Vagina (tissue), 2 donors: ENCODE results near the gene SEC31A. TPM values are rescaled to one million over a fixed set of nuclear protein-coding genes. Genes with fewer than 3 reads are reported as not detected.
A peak's percentile ranks its signal among the peaks of the same experiment; 100 is the strongest.

ENCODE experiments used
- DNase-seq, 2 donors: peaks; one replicate each; pipeline ENCODE4 v3.0.0-alpha.2; 2017; ENCODE audit errors: extremely low spot score in 2 of 2
- H3K27ac ChIP-seq: fragments of 200-600 bp; sonication (generic); one replicate; pipeline ENCODE4 v1.5.1; 2019
- H3K27me3 ChIP-seq: fragments of 200-600 bp; sonication (generic); one replicate; pipeline ENCODE4 v1.5.1; 2019
- H3K36me3 ChIP-seq, 2 donors: fragments of 200-600 bp; sonication (generic); one replicate each; pipeline ENCODE4 v1.5.1; 2017 to 2019
- H3K4me1 ChIP-seq: fragments of 200-600 bp; sonication (generic); one replicate; pipeline ENCODE4 v1.5.1; 2019
- H3K4me3 ChIP-seq, 2 donors: fragments of 200-600 bp; sonication (generic); 1 replicate in 1 of 2; 2 replicates in 1 of 2; pipeline ENCODE4 v1.5.1; 2016 to 2019
- H3K9me3 ChIP-seq: fragments of 200-600 bp; sonication (generic); one replicate; pipeline ENCODE4 v1.5.1; 2019
- POLR2A ChIP-seq, 2 donors: fragments of 450-650 bp; IDR thresholded peaks; one replicate each; pipeline ENCODE4 v1.6.1; 2017; ENCODE audit warnings: antibody characterized with exemption in 2 of 2, mild to moderate bottlenecking in 2 of 2, moderate library complexity in 2 of 2
- POLR2AphosphoS5 ChIP-seq, 2 donors: sonication (generic); formaldehyde crosslinking; IDR thresholded peaks; one replicate each; pipeline ENCODE4 v1.9.0; 2017; ENCODE audit warnings: antibody characterized with exemption in 2 of 2, mild to moderate bottlenecking in 2 of 2, low read depth in 1 of 2; ENCODE audit not compliant: insufficient read depth in 1 of 2
- intact Hi-C: fragments of 100-400 bp; cut with DNase I; formaldehyde crosslinking; loops from one replicate; pipeline ENCODE4 v1.15.1; 2023
- total RNA-seq: library from RNA; depleted of rRNA; stranded (reverse); fragments of >200 nt; gene quantifications from one replicate; pipeline ENCODE4 v1.2.3, GENCODE V29; 2016
- TF ChIP-seq, protein P1 (sequence below), 3 experiments: fragments of 450-650 bp in 2 of 3; fragments of 200-600 bp in 1 of 3; sonication (generic) in 1 of 3; IDR thresholded peaks; one replicate each; pipeline ENCODE4 v1.5.1; 2017 to 2019; ENCODE audit warnings: antibody characterized with exemption in 3 of 3, mild to moderate bottlenecking in 2 of 3, moderate library complexity in 2 of 3

The SEC31A gene, protein sequence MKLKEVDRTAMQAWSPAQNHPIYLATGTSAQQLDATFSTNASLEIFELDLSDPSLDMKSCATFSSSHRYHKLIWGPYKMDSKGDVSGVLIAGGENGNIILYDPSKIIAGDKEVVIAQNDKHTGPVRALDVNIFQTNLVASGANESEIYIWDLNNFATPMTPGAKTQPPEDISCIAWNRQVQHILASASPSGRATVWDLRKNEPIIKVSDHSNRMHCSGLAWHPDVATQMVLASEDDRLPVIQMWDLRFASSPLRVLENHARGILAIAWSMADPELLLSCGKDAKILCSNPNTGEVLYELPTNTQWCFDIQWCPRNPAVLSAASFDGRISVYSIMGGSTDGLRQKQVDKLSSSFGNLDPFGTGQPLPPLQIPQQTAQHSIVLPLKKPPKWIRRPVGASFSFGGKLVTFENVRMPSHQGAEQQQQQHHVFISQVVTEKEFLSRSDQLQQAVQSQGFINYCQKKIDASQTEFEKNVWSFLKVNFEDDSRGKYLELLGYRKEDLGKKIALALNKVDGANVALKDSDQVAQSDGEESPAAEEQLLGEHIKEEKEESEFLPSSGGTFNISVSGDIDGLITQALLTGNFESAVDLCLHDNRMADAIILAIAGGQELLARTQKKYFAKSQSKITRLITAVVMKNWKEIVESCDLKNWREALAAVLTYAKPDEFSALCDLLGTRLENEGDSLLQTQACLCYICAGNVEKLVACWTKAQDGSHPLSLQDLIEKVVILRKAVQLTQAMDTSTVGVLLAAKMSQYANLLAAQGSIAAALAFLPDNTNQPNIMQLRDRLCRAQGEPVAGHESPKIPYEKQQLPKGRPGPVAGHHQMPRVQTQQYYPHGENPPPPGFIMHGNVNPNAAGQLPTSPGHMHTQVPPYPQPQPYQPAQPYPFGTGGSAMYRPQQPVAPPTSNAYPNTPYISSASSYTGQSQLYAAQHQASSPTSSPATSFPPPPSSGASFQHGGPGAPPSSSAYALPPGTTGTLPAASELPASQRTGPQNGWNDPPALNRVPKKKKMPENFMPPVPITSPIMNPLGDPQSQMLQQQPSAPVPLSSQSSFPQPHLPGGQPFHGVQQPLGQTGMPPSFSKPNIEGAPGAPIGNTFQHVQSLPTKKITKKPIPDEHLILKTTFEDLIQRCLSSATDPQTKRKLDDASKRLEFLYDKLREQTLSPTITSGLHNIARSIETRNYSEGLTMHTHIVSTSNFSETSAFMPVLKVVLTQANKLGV
- 133 TPM for total RNA-seq

DNA sequence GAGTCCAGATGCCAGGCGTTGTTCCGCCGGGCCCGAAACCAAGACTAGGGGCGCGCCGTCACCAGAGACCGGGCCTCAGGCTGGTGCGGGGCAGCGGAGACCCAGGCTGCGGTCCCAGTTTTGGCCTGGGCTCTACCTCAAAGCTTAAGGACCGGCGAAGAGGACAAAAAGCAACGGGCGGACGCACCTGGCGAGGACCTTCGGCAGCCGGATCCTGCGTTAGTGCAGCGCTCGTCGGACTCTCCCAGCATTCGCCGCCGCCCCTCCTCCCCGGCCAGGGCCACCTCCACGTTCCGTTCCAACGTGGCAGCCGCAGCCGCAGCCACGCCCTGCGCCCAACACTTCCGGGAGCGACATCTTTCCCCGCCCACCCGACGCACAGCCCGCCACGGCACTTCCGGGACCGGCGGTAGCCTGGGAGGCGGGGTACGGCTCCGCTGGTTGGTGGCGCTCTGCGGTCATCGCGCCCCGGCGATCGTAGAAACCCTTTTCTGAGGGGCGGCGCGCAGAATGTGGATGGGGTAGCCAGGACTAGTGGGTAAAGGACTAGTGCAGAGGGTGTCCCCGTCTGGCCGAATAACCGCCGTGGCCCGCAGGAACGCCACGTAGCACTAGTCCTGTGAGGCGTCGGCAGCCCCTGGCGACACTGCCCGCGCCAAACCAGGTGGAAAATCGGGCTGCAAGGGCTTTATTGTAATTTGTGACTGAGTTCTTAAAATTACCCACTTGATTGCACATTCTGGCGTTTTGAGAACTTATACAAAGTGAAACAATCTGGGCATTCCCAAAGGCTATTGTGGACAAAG is at the start of gene SEC31A:
SEC31A (minus strand) TSS at position 253 of the 806 bp plus-strand sequence. CDS start 9,217 bp downstream, outside the sequence.
- intact Hi-C loops: no loop called here
- H3K27me3 ChIP-seq: no peaks in the 10 kb centered on the region
- peak within 1 kb of the TSS; percentile 87 for H3K4me3 ChIP-seq
- peaks cover 0 to 20% of the 10 kb centered on the region in 2 donors for H3K36me3 ChIP-seq
- peak in 1 of 2 donors; percentile 93 for DNase-seq
- H3K27ac ChIP-seq: peak within 1 kb of the TSS; percentile 97
- H3K9me3 ChIP-seq: no peaks in the 10 kb centered on the region
- H3K4me1 ChIP-seq: peaks cover 47% of the 10 kb centered on the region
- peak; percentile 96 to 98 for TF ChIP-seq POLR2AphosphoS5 (IDR thresholded peaks at IDR 0.05; ENCODE audit: insufficient read depth in 1 of 2, low read depth in 1 of 2)
- TF ChIP-seq POLR2A (IDR thresholded peaks at IDR 0.05): peak in 1 of 2 donors; percentile 82
- TF ChIP-seq, protein P1, sequence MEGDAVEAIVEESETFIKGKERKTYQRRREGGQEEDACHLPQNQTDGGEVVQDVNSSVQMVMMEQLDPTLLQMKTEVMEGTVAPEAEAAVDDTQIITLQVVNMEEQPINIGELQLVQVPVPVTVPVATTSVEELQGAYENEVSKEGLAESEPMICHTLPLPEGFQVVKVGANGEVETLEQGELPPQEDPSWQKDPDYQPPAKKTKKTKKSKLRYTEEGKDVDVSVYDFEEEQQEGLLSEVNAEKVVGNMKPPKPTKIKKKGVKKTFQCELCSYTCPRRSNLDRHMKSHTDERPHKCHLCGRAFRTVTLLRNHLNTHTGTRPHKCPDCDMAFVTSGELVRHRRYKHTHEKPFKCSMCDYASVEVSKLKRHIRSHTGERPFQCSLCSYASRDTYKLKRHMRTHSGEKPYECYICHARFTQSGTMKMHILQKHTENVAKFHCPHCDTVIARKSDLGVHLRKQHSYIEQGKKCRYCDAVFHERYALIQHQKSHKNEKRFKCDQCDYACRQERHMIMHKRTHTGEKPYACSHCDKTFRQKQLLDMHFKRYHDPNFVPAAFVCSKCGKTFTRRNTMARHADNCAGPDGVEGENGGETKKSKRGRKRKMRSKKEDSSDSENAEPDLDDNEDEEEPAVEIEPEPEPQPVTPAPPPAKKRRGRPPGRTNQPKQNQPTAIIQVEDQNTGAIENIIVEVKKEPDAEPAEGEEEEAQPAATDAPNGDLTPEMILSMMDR (IDR thresholded peaks at IDR 0.05): no peak

DNA sequence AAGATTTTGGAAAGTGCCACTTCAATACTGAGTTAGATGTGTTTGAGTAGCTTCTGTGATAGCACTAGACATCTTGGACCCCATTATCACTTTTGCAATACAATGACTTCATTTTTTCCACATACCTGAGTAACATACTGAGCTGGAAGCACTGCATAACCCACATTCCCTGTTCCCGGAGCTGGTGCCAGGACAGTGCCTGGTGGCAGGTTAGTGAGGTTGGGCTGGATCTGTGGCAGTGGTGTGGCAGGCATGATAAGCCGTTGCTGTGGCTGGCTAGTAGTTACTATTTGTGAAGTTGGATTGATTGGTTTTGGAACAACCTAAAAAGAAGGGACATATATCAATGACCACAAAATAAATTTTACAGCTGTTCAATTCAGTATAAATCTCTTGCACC is 48.5 kb upstream of the SEC31A start:
- peaks cover 0 to 37% of the 10 kb centered on the region in 2 donors for H3K36me3 ChIP-seq

DNA sequence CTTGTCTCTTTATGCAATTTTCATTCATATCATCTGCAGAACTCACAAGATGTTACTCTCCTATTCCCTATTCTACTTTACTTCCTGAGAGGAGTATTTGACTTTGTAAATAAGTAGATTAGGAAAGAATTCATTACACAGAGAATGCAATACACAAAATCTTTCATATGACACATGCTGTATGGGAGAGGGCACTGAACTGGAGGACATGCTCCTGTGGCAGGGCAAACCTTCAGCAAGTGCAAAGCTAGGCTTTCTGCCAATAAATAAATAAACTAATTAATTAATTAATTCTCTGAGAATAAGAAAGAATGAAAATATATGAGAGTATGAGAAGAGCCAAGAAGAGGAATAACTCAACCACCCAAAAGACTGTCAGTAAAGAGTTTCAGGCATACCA is 43.5 kb upstream of the SEC31A start:
- DNase-seq: no peak
- no peaks in the 10 kb centered on the region for H3K9me3 ChIP-seq
- H3K27ac ChIP-seq: no peak overlapping the region
- peaks cover 0 to 32% of the 10 kb centered on the region in 2 donors for H3K36me3 ChIP-seq
- no peak overlapping the region for H3K4me3 ChIP-seq
- no peaks in the 10 kb centered on the region for H3K4me1 ChIP-seq
- no peak for TF ChIP-seq POLR2A (IDR thresholded peaks at IDR 0.05)
- TF ChIP-seq POLR2AphosphoS5 (IDR thresholded peaks at IDR 0.05; ENCODE audit: insufficient read depth in 1 of 2, low read depth in 1 of 2): no peak
- TF ChIP-seq, protein P1 (IDR thresholded peaks at IDR 0.05): no peak
- H3K27me3 ChIP-seq: no peaks in the 10 kb centered on the region
- intact Hi-C loops: loop anchor here (5.0 kb wide), 1 partner anchor 693 kb away; no protein-coding TSS in a partner anchor

More for the DNA sequence above, 48.5 kb upstream of the SEC31A start:
- DNase-seq: no peak
- Histone ChIP-seq H3K27ac (no peak overlapping the region), H3K27me3 (no peaks in the 10 kb centered on the region), H3K4me1 (no peaks in the 10 kb centered on the region), H3K9me3 (no peaks in the 10 kb centered on the region), H3K4me3 (no peak overlapping the region)
- intact Hi-C loops: no loop called here
- no peak for TF ChIP-seq POLR2A (IDR thresholded peaks at IDR 0.05)
- TF ChIP-seq, protein P1 (IDR thresholded peaks at IDR 0.05): no peak
- no peak for TF ChIP-seq POLR2AphosphoS5 (IDR thresholded peaks at IDR 0.05; ENCODE audit: insufficient read depth in 1 of 2, low read depth in 1 of 2)
